Neural cell (in vitro differentiated cells): Measurements from ENCODE around the gene LINGO4. TPM values are rescaled to one million over a fixed set of nuclear protein-coding genes. Genes with fewer than 3 reads are reported as not detected.

ENCODE experiments used
- H2AFZ ChIP-seq: fragments of 200-600, 300-800 bp; sonication (generic), shearing (Covaris generic); 2 replicates; pipeline ENCODE4 v1.6.0; 2014; ENCODE audit warnings: low read depth, mild to moderate bottlenecking, antibody characterized with exemption, low read length, moderate library complexity
- H3F3A ChIP-seq: fragments of 200-600 bp; shearing (Covaris generic); 2 replicates; pipeline ENCODE4 v1.6.1; 2016; ENCODE audit warnings: mild to moderate bottlenecking, moderate library complexity, mixed read lengths, antibody characterized with exemption, low read length; ENCODE audit not compliant: insufficient read depth, poor library complexity, severe bottlenecking
- H3K27ac ChIP-seq: fragments of 200-600, 300-800 bp; sonication (generic), shearing (Covaris generic); 2 replicates; pipeline ENCODE4 v1.5.1; 2014; ENCODE audit warnings: mild to moderate bottlenecking, low read length, moderate library complexity
- H3K27me3 ChIP-seq: fragments of 300-800, 200-600 bp; sonication (generic), shearing (Covaris generic); 2 replicates; pipeline ENCODE4 v1.6.0; 2014; ENCODE audit warnings: mild to moderate bottlenecking, low read depth, low read length, moderate library complexity; ENCODE audit not compliant: insufficient read depth
- H3K36me3 ChIP-seq: fragments of 300-800, 200-600 bp; sonication (generic), shearing (Covaris generic); 2 replicates; pipeline ENCODE4 v1.5.1; 2014; ENCODE audit warnings: mild to moderate bottlenecking, antibody characterized with exemption, low read length, moderate library complexity; ENCODE audit not compliant: insufficient read depth
- H3K4me2 ChIP-seq: fragments of 300-800, 200-600 bp; sonication (generic), shearing (Covaris generic); 2 replicates; pipeline ENCODE4 v1.6.0; 2014; ENCODE audit warnings: mild to moderate bottlenecking, low read length
- H3K4me3 ChIP-seq: fragments of 300-800, 200-600 bp; sonication (generic), shearing (Covaris generic); 2 replicates; pipeline ENCODE4 v1.5.1; 2014; ENCODE audit warnings: mild to moderate bottlenecking, low read length, moderate library complexity
- H3K79me2 ChIP-seq: fragments of 200-600 bp; shearing (Covaris generic); replicated peaks from 2 replicates; pipeline ENCODE4 v1.6.0; 2014; ENCODE audit warnings: mild to moderate bottlenecking, low read length, moderate library complexity; ENCODE audit not compliant: insufficient read depth
- H3K9ac ChIP-seq: fragments of 300-800, 200-600 bp; sonication (generic), shearing (Covaris generic); 2 replicates; pipeline ENCODE4 v1.6.1; 2016; ENCODE audit warnings: mild to moderate bottlenecking, low read length, mixed read lengths
- H3K9me2 ChIP-seq: fragments of 200-600 bp; shearing (Covaris generic); 2 replicates; pipeline ENCODE4 v1.6.1; 2016; ENCODE audit warnings: mild to moderate bottlenecking, low read length, mixed read lengths; ENCODE audit not compliant: insufficient read depth
- H3K9me3 ChIP-seq: fragments of 200-600, 300-800 bp; sonication (generic), shearing (Covaris generic); 2 replicates; pipeline ENCODE4 v1.6.1; 2016; ENCODE audit warnings: mild to moderate bottlenecking, mixed run types, low read length, moderate library complexity, mixed read lengths
- H4K20me1 ChIP-seq: fragments of 200-600 bp; shearing (Covaris generic); 2 replicates; pipeline ENCODE4 v1.6.1; 2016; ENCODE audit warnings: mild to moderate bottlenecking, mixed run types; ENCODE audit not compliant: insufficient read depth
- CTCF ChIP-seq: fragments of 450-650 bp; IDR thresholded peaks from 2 replicates; pipeline ENCODE4 v1.5.1; 2014; ENCODE audit warnings: antibody characterized with exemption, mild to moderate bottlenecking, moderate library complexity; ENCODE audit not compliant: poor library complexity, severe bottlenecking
- EP300 ChIP-seq: fragments of 450-650 bp; conservative IDR thresholded peaks from 2 replicates; pipeline ENCODE4 v1.6.1; 2014; ENCODE audit warnings: antibody characterized with exemption, mild to moderate bottlenecking, moderate library complexity; ENCODE audit not compliant: poor library complexity, severe bottlenecking
- EZH2 ChIP-seq: fragments of 200-600, 300-800 bp; shearing (Covaris generic), sonication (generic); IDR thresholded peaks from 2 replicates; pipeline ENCODE4 v1.6.1; 2014; ENCODE audit warnings: antibody characterized with exemption, low read length, borderline replicate concordance, mild to moderate bottlenecking; ENCODE audit not compliant: insufficient read depth, poor library complexity, severe bottlenecking
- MXI1 ChIP-seq: fragments of 450-650 bp; conservative IDR thresholded peaks from 2 replicates; pipeline ENCODE4 v1.6.1; 2014; ENCODE audit warnings: antibody characterized with exemption, mild to moderate bottlenecking; ENCODE audit not compliant: poor library complexity, severe bottlenecking
- POLR2AphosphoS5 ChIP-seq: IDR thresholded peaks from 2 replicates; pipeline ENCODE4 v1.6.1; 2012
- RAD21 ChIP-seq: fragments of 450-650 bp; conservative IDR thresholded peaks from 2 replicates; pipeline ENCODE4 v1.6.1; 2014; ENCODE audit warnings: antibody characterized with exemption, mild to moderate bottlenecking, moderate library complexity
- REST ChIP-seq: IDR thresholded peaks from 2 replicates; pipeline ENCODE4 v1.6.1; 2012; ENCODE audit warnings: borderline replicate concordance
- SMC3 ChIP-seq: fragments of 450-650 bp; conservative IDR thresholded peaks from 2 replicates; pipeline ENCODE4 v1.6.1; 2014; ENCODE audit warnings: antibody characterized with exemption, mild to moderate bottlenecking, moderate library complexity; ENCODE audit not compliant: poor library complexity
- TAF1 ChIP-seq: IDR thresholded peaks from 2 replicates; pipeline ENCODE4 v1.6.1; 2012; ENCODE audit warnings: low read depth
- polyA plus RNA-seq: library from polyadenylated mRNA; depleted of rRNA; stranded (reverse); fragments of >200 nt; gene quantifications from 2 replicates; pipeline ENCODE4 v1.2.3, GENCODE V29; 2014
- small RNA-seq, 3 experiments: library from RNA; depleted of rRNA; stranded (forward); fragments of <200 nt; gene quantifications; one replicate each; pipeline ENCODE3, GENCODE V24; 2012

Gene LINGO4
- polyA plus RNA-seq, 1 donor from 2014 or later = not detected

- no peak for TF ChIP-seq MXI1
- no peak for TF ChIP-seq SMC3
- TF ChIP-seq EP300 = no peak
- no peak for TF ChIP-seq POLR2AphosphoS5
- H2AFZ ChIP-seq = no peak overlapping the region
Measured at GRCh38 chr1:151759241-151759640, 46.0 kb downstream of the LINGO4 start.

DNA sequence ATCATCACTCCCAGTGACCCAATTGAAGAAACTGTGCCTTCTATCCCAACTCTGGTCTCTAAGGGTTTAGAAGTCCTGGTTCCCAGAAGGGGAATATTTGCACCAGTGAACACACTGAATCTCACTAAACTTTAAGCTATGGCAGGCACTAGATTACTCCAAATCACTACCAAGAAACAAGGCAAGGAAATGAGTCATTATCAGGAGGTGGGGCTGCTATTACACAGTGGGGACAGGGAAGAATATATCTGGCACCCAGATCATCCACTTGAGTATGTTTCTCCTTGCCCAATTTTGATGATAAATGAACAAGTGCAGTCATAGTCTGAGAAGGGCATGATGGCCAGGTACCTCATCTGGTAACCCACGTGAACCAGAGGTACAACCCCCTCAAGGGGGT lies 48.9 kb downstream of the LINGO4 start:
- Histone ChIP-seq H2AFZ (no peak overlapping the region), H3K36me3 (peaks cover 2% of the 10 kb centered on the region), H3K79me2 (no peaks in the 10 kb centered on the region), H3K9ac (no peak overlapping the region), H4K20me1 (no peaks in the 10 kb centered on the region), H3K27me3 (no peaks in the 10 kb centered on the region), H3K27ac (no peak overlapping the region), H3F3A (no peaks in the 10 kb centered on the region), H3K4me3 (no peak overlapping the region), H3K9me3 (no peaks in the 10 kb centered on the region), H3K4me2 (no peak overlapping the region), H3K9me2 (no peaks in the 10 kb centered on the region)
- TF ChIP-seq EZH2 (no peak), SMC3 (no peak), TAF1 (no peak), RAD21 (no peak), MXI1 (no peak), EP300 (no peak), REST (no peak), POLR2AphosphoS5 (no peak), CTCF (no peak)

More at GRCh38 chr1:151759241-151759640, 46.0 kb downstream of the LINGO4 start:
- Histone ChIP-seq H4K20me1 (no peaks in the 10 kb centered on the region), H3K9me2 (no peaks in the 10 kb centered on the region), H3K9ac (no peak overlapping the region), H3K9me3 (no peaks in the 10 kb centered on the region), H3K36me3 (peaks cover 11% of the 10 kb centered on the region), H3K4me2 (no peak overlapping the region), H3K4me3 (no peak overlapping the region), H3K27me3 (no peaks in the 10 kb centered on the region), H3K79me2 (no peaks in the 10 kb centered on the region), H3F3A (no peaks in the 10 kb centered on the region), H3K27ac (no peak overlapping the region)

Small RNA genes within 50 kb of the gene (small RNA-seq; reads per million reads assigned to genes)
- gene RF00019 = 0 to 1.2 (median 0) reads per million in 3 experiments

Other genes with a start within 250 kb of the LINGO4 start
- 30.2 and 32.4 TPM in 2 replicates for gene SNX27, start 193.4 kb downstream of the LINGO4 start, polyA plus RNA-seq
- 89.0 and 137 TPM in 2 replicates for gene CELF3, start 88.6 kb downstream of the LINGO4 start, polyA plus RNA-seq
- 23.5 and 23.6 TPM in 2 replicates for gene RIIAD1, start 83.9 kb downstream of the LINGO4 start, polyA plus RNA-seq
- gene MRPL9, start 41.9 kb downstream of the LINGO4 start, polyA plus RNA-seq = 119 and 134 TPM in 2 replicates
- gene TDRKH, start 14.9 kb downstream of the LINGO4 start, polyA plus RNA-seq = 19.5 and 26.5 TPM in 2 replicates
- 0.28 and 0.45 TPM in 2 replicates for gene RORC, start 26.4 kb upstream of the LINGO4 start, polyA plus RNA-seq
- gene C2CD4D, start 34.4 kb upstream of the LINGO4 start, polyA plus RNA-seq = not detected in 2 replicates
- not detected in 2 replicates for gene THEM5, start 48.3 kb upstream of the LINGO4 start, polyA plus RNA-seq
- 11.3 and 13.3 TPM in 2 replicates for gene THEM4, start 104.1 kb upstream of the LINGO4 start, polyA plus RNA-seq
- 16.5 and 24.5 TPM in 2 replicates for gene S100A10, start 188.4 kb upstream of the LINGO4 start, polyA plus RNA-seq
- gene S100A11, start 231.6 kb upstream of the LINGO4 start, polyA plus RNA-seq = not detected in 2 replicates